ENCODE data around the gene HS3ST1.

- TF ChIP-seq, protein P1, sequence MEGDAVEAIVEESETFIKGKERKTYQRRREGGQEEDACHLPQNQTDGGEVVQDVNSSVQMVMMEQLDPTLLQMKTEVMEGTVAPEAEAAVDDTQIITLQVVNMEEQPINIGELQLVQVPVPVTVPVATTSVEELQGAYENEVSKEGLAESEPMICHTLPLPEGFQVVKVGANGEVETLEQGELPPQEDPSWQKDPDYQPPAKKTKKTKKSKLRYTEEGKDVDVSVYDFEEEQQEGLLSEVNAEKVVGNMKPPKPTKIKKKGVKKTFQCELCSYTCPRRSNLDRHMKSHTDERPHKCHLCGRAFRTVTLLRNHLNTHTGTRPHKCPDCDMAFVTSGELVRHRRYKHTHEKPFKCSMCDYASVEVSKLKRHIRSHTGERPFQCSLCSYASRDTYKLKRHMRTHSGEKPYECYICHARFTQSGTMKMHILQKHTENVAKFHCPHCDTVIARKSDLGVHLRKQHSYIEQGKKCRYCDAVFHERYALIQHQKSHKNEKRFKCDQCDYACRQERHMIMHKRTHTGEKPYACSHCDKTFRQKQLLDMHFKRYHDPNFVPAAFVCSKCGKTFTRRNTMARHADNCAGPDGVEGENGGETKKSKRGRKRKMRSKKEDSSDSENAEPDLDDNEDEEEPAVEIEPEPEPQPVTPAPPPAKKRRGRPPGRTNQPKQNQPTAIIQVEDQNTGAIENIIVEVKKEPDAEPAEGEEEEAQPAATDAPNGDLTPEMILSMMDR (IDR thresholded peaks at IDR 0.05): no peak
- no peak for TF ChIP-seq POLR2A (IDR thresholded peaks at IDR 0.05)
Observed at GRCh38 chr4:11424856-11425255, 3.8 kb downstream of the HS3ST1 start.
